K562 (cell line): Measurements from ENCODE around the gene ZNF280C. TPM values are rescaled to one million over a fixed set of nuclear protein-coding genes. Genes with fewer than 3 reads are reported as not detected.

ENCODE experiments used
- ASH1L ChIP-seq: fragments of 450-650 bp; IDR thresholded peaks from 2 replicates; pipeline ENCODE4 v1.6.1; 2018; ENCODE audit warnings: borderline replicate concordance, mild to moderate bottlenecking, low read depth; ENCODE audit not compliant: partially characterized antibody
- ATF1 ChIP-seq, 2 experiments: fragments of 450-650 bp in 1 of 2; IDR thresholded peaks; 2 replicates each; pipeline ENCODE4 v1.6.1; 2016; ENCODE audit warnings: missing compliant biosample characterization in 1 of 2, missing genetic modification characterization in 1 of 2
- BACH1 ChIP-seq: fragments of 200-800 bp; sonication (Bioruptor generic); IDR thresholded peaks from 2 replicates; pipeline ENCODE4 v1.6.1; 2016; ENCODE audit warnings: missing genetic modification characterization, missing compliant biosample characterization
- BHLHE40 ChIP-seq: IDR thresholded peaks from 2 replicates; pipeline ENCODE4 v1.6.1; 2011; ENCODE audit warnings: low read length, improper control_type of control experiment
- EP300 ChIP-seq: IDR thresholded peaks from 2 replicates; pipeline ENCODE4 v1.6.1; 2012; ENCODE audit warnings: low read length, improper control_type of control experiment
- ESRRB ChIP-seq: fragments of 250-450 bp; sonication (Bioruptor Pico); IDR thresholded peaks from 2 replicates; pipeline ENCODE4 v1.5.0; 2020; ENCODE audit warnings: mild to moderate bottlenecking, moderate library complexity, borderline replicate concordance
- GTF3C2 ChIP-seq: IDR thresholded peaks from 3 replicates; pipeline ENCODE4 v1.6.1; 2011; ENCODE audit warnings: borderline replicate concordance, mild to moderate bottlenecking, moderate library complexity; ENCODE audit not compliant: insufficient read length; ENCODE audit errors: extremely low read depth
- MAX ChIP-seq: sonication (generic); formaldehyde crosslinking; IDR thresholded peaks from 2 replicates; pipeline ENCODE4 v1.9.0; 2022; ENCODE audit warnings: mild to moderate bottlenecking, missing genetic modification reagents
- PKNOX1 ChIP-seq: fragments of 450-650 bp; IDR thresholded peaks from 2 replicates; pipeline ENCODE4 v1.6.1; 2016
- PREB ChIP-seq: sonication (generic); formaldehyde crosslinking; IDR thresholded peaks from 2 replicates; pipeline ENCODE4 v1.8.1; 2023; ENCODE audit warnings: mild to moderate bottlenecking, missing genetic modification reagents
- SIRT6 ChIP-seq: IDR thresholded peaks from one replicate; pipeline ENCODE4 v1.6.1; 2012; ENCODE audit warnings: low read depth, mild to moderate bottlenecking, control low read depth, inconsistent platforms, low read length, moderate library complexity
- SRSF1 ChIP-seq: fragments of 200-400 bp; formaldehyde crosslinking; IDR thresholded peaks from 2 replicates; pipeline ENCODE4 v1.6.1; 2017; ENCODE audit warnings: mild to moderate bottlenecking, low read depth, low read length, moderate library complexity
- TFE3 ChIP-seq: fragments of 450-650 bp; formaldehyde crosslinking; IDR thresholded peaks from 2 replicates; pipeline ENCODE4 v1.4.0; 2020; ENCODE audit warnings: mild to moderate bottlenecking, mixed read lengths
- ZFP30 ChIP-seq: fragments of 250-450 bp; sonication (Bioruptor Pico); IDR thresholded peaks from 2 replicates; pipeline ENCODE4 v1.8.0; 2022; ENCODE audit warnings: moderate library complexity, mild to moderate bottlenecking, inconsistent platforms, borderline replicate concordance
- ZNF518B ChIP-seq: fragments of 250-450 bp; sonication (Bioruptor Pico); IDR thresholded peaks from 2 replicates; pipeline ENCODE4 v1.5.0; 2021; ENCODE audit warnings: mild to moderate bottlenecking, moderate library complexity
- polyA plus RNA-seq, 8 experiments: library from polyadenylated mRNA; depleted of rRNA in 4 of 8; stranded (reverse) in 5 of 8; unstranded in 3 of 8; fragments of >200 nt; fragmentation: Nextera tagmentation in 2 of 8; fragmentation: Illumina TruSeq in 1 of 8; extraction: Ambion mirVana in 2 of 8; extraction: Trizol in 1 of 8; gene quantifications; 2 replicates each; pipeline versions ENCODE4 v1.2.1 to v1.2.3, GENCODE V29; 2011 to 2014; ENCODE audit warnings: inconsistent platforms in 1 of 8, missing spikeins in 1 of 8
- total RNA-seq, 7 experiments: library from RNA; depleted of rRNA in 6 of 7; stranded (reverse); fragments of >200 nt in 6 of 7; fragmentation: Illumina TruSeq in 2 of 7; extraction: Trizol in 2 of 7; gene quantifications; 2 replicates each; pipeline versions ENCODE4 v1.2.1 to v1.2.3, GENCODE V29; 2011 to 2021; ENCODE audit warnings: low replicate concordance in 1 of 7

The ZNF280C gene
- total and polyA plus RNA-seq, 9 of the 15 experiments (the other 6 are each of a cell fraction or from before 2014, with no cell fraction given): 1.6 to 8.3 (median 4.4) TPM

GRCh38 chrX:130174045-130174704 lies 94.5 kb downstream of the ZNF280C start (continued):
- TF ChIP-seq ESRRB (CRISPR knock-in tag) (no peak), GTF3C2 (no peak), EP300 (no peak), SRSF1 (no peak), PREB (CRISPR knock-in tag) (no peak), ASH1L (no peak), BHLHE40 (peak; percentile 83), ATF1 (CRISPR knock-in tag; IDR thresholded peaks at IDR 0.05) (no peak), ATF1 (tag; IDR thresholded peaks at IDR 0.05) (no peak), BACH1 (tag) (0 out of 2 replicates have a peak, but pooled peaks have one; percentile 33), MAX (CRISPR knock-in tag) (peak; percentile 66), TFE3 (peak; percentile 58), PKNOX1 (no peak), ZFP30 (CRISPR knock-in tag) (no peak), ZNF518B (CRISPR knock-in tag) (no peak), SIRT6 (no peak)
